Measurements from ENCODE around the gene BCL2.

BCL2 gene

GRCh38 chr18:63307551-63308200 lies 11.9 kb downstream of the BCL2 start:
- no peak for DNase-seq

GRCh38 chr18:63306819-63307550 lies 12.6 kb downstream of the BCL2 start:
- DNase-seq, result no peak

- DNase-seq, result no peak
These were observed 13.3 kb downstream of the BCL2 start for GRCh38 chr18:63306249-63306648.

- no peak for DNase-seq
These were observed 16.0 kb downstream of the BCL2 start for GRCh38 chr18:63303547-63303946.

GRCh38 chr18:63302636-63303405 lies 16.7 kb downstream of the BCL2 start:
- no peak for DNase-seq

- no peak for DNase-seq
These were observed 17.3 kb downstream of the BCL2 start for GRCh38 chr18:63302220-63302619.

- no peak for DNase-seq
These were observed 18.1 kb downstream of the BCL2 start for GRCh38 chr18:63301434-63301833.

- DNase-seq, result no peak
These were observed 19.5 kb downstream of the BCL2 start for GRCh38 chr18:63299837-63300745.

- DNase-seq, result no peak
These were observed 20.9 kb downstream of the BCL2 start for GRCh38 chr18:63298400-63299365.

- no peak for DNase-seq
These were observed 21.7 kb downstream of the BCL2 start for GRCh38 chr18:63297687-63298399.

- no peak for DNase-seq
These were observed 25.6 kb downstream of the BCL2 start for GRCh38 chr18:63293935-63294334.

- no peak for DNase-seq
These were observed 26.5 kb downstream of the BCL2 start for GRCh38 chr18:63292831-63293683.

GRCh38 chr18:63291278-63291677 lies 28.3 kb downstream of the BCL2 start:
- DNase-seq, result no peak

GRCh38 chr18:63290821-63291200 lies 28.8 kb downstream of the BCL2 start:
- DNase-seq, result no peak

- no peak for DNase-seq
These were observed 29.3 kb downstream of the BCL2 start for GRCh38 chr18:63290166-63290820.

GRCh38 chr18:63288311-63288710 lies 31.3 kb downstream of the BCL2 start:
- no peak for DNase-seq

GRCh38 chr18:63287691-63288220 lies 31.8 kb downstream of the BCL2 start:
- DNase-seq, result no peak

- DNase-seq, result no peak
These were observed 32.6 kb downstream of the BCL2 start for GRCh38 chr18:63286926-63287325.

All from NCI-H2029 treated with DMSO at 0.1 percent for 48 hours (cell line).